ENCODE results near the gene MRPL3.
"Not testable (repeated sequence)": the region's sequence is repeated elsewhere in the genome, so short reads cannot be mapped to it uniquely, and the experiment has no call there.

MRPL3 gene

GRCh38 chr3:131491775-131492174 lies 11.0 kb downstream of the MRPL3 start:
- DNase-seq, result no peak

GRCh38 chr3:131491084-131491483 lies 11.7 kb downstream of the MRPL3 start:
- no peak for DNase-seq

- not testable (repeated sequence) for DNase-seq
These were observed 16.2 kb downstream of the MRPL3 start for GRCh38 chr3:131486545-131486944.

GRCh38 chr3:131485119-131485518 lies 17.7 kb downstream of the MRPL3 start:
- DNase-seq, result no peak

- no peak for DNase-seq
These were observed 18.2 kb downstream of the MRPL3 start for GRCh38 chr3:131484496-131485111.

- no peak for DNase-seq
These were observed 22.7 kb downstream of the MRPL3 start for GRCh38 chr3:131480116-131480515.

GRCh38 chr3:131477813-131478212 lies 25.0 kb downstream of the MRPL3 start:
- no peak for DNase-seq

- DNase-seq, result no peak
These were observed 28.7 kb downstream of the MRPL3 start for GRCh38 chr3:131474115-131474514.

- no peak for DNase-seq
These were observed 32.4 kb downstream of the MRPL3 start for GRCh38 chr3:131470377-131470776.

- no peak for DNase-seq
These were observed 44.1 kb downstream of the MRPL3 start for GRCh38 chr3:131458653-131459052.

- DNase-seq, result no peak
These were observed 45.6 kb downstream of the MRPL3 start for GRCh38 chr3:131457220-131457619.

GRCh38 chr3:131454501-131454900 lies 48.3 kb downstream of the MRPL3 start:
- no peak for DNase-seq

GRCh38 chr3:131453533-131453932 lies 49.2 kb downstream of the MRPL3 start:
- no peak for DNase-seq

GRCh38 chr3:131447349-131447748 lies 55.4 kb downstream of the MRPL3 start:
- DNase-seq, result no peak

- DNase-seq, result no peak
These were observed 58.6 kb downstream of the MRPL3 start for GRCh38 chr3:131444180-131444579.

GRCh38 chr3:131439084-131439483 lies 63.7 kb downstream of the MRPL3 start:
- no peak for DNase-seq

GRCh38 chr3:131435000-131435399 lies 67.8 kb downstream of the MRPL3 start:
- no peak for DNase-seq

- DNase-seq, result no peak
These were observed 70.3 kb downstream of the MRPL3 start for GRCh38 chr3:131432441-131432840.

GRCh38 chr3:131431754-131432153 lies 71.0 kb downstream of the MRPL3 start:
- DNase-seq, result no peak

GRCh38 chr3:131427226-131427625 lies 75.5 kb downstream of the MRPL3 start:
- no peak for DNase-seq

- no peak for DNase-seq
These were observed 80.7 kb downstream of the MRPL3 start for GRCh38 chr3:131421957-131422498.

GRCh38 chr3:131421301-131421700 lies 81.5 kb downstream of the MRPL3 start:
- DNase-seq, result no peak

GRCh38 chr3:131417751-131418150 lies 85.0 kb downstream of the MRPL3 start:
- DNase-seq, result no peak
